ENCODE data around the gene NRSN1. TPM values are rescaled to one million over a fixed set of nuclear protein-coding genes. Genes with fewer than 3 reads are reported as not detected.

Gene NRSN1, protein sequence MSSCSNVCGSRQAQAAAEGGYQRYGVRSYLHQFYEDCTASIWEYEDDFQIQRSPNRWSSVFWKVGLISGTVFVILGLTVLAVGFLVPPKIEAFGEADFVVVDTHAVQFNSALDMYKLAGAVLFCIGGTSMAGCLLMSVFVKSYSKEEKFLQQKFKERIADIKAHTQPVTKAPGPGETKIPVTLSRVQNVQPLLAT
- total RNA-seq, result 0.39 TPM

DNA sequence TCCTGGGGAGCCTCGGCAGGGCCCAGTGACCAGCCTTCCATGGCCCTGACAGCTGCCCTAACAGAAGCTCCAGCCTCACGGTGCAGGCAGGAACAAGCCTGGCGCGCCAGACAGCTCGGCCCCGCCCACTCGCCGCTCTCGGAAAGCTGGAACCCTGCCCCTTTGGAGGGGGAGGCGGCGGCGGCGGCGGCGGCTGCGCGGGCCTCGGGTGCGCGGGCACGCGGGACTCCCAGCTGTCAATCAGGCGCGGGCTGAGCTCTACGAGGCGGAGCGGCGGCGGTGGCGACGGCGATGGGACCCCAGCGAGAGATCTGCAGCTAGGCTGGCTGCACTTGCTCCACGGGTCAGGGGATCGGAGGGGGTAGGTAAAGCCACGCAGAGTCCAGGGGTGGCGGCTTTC, at the start of gene NRSN1:
NRSN1 (plus strand) TSS at position 236 of the 400 bp plus-strand sequence. CDS start 8,113 bp downstream, outside the sequence.
- DNase-seq, result no peak

DNA sequence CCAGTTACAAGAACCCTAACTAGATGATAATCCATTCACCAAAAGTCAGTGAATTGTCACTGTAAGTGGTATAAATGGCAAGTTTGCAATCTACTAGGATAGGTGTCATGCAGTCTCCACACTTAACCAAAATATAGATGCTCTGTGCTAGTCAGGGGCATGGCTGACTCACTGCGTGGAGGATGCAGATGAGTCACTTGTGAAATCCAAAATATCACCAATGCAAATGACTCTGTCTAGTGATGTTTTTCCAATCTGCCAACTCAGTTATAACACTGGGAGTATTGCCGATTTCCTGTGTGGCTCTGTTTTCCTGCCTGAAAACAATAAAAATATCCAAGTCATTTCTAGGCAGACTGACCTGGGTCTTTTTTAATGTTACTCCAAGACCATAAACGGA, 47.8 kb upstream of the NRSN1 start:
- DNase-seq, result no peak

DNA sequence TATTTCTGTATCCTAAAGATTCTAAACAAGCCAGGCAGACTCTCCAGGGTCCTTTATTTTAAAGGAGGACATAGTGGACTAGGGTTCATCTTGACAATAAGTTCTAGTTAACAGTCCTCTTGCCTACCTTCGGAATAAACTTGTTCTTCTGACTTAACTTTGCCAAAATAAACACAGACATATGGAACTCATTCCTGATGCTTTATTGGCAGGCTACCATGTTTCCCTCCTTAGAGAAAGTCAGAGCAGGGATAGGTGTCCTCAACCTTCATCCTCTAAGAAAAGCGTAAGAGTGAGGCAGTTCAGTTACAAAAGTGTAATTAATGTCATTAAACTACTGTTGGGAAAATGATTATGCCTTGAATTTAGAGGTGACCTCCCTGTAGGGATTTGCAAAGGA, 46.9 kb upstream of the NRSN1 start:
- no peak for DNase-seq

DNA sequence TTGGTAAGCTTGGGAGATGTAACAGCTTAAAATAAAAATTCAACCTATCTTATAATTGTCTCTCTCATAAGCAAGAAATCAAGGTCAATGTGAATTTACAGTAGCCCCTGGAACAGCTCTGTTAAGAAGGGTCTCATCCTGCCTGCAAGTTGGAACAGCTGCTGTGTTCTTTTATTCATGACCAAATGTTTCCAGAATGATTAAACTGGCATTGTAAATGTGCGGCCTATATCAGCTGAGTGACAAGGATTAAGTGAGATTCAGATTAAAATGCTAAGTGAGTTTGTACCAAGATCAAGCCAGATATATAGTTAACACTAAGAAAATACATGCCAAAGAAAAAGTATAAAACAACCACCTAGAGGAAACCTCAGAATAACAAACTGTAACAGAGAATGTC, 45.3 kb upstream of the NRSN1 start:
- DNase-seq, result no peak

DNA sequence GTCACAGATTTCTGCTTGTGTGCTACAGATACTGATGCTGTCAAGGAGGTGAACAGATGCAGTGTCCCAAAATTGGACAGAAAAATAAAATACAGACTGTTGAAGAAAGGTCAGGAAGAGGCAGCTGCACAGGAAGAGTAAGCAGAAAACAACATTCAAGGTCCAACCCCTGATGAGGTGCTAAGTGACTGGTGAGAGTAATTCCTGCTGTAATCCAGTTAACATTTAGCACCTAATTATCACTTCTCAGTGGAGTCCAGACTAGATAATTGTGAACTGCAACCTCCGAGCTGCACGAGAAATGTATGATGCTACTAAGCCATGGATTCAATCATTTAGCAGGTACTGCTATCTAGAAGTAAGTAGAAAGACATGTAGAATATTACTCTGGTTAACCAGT, 36.3 kb upstream of the NRSN1 start:
- DNase-seq, result no peak

DNA sequence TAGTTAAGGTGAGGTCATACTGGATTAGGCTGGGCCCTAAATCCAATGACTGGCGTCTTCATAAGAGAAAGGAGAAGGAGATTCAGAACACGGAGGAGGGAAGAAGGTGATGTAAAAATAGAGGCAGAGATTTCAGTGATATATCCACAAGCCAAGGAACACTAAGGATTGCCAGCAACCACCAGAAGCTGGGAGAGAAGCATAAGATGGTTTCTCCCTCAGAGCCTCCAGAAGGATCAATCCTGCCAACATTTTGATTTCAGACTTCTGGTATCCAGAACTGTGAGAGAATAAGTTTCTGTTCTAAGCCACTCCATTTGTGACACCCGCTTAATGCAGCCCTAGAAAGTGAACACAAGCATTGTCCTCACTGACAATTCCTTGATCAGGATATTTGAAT, 33.6 kb upstream of the NRSN1 start:
- no peak for DNase-seq

DNA sequence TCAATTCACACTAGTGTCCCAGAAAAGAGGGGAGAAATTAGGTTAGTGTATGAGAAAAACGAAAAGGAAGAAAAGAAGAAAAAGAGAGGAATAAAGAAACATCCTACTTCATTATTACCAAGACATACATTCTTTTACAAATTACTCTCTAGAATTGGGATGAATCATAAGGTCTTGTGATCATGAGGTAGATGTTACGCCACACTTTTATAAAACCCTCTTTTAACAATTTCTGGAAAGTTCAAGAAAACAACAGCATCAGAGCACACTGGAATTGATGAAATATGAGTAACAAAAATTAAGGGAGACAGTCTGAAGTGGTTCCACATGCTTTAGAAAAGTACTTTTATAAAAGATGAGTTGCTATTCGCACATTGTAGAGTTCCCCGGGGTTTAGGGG, 32.6 kb upstream of the NRSN1 start:
- DNase-seq, result no peak

DNA sequence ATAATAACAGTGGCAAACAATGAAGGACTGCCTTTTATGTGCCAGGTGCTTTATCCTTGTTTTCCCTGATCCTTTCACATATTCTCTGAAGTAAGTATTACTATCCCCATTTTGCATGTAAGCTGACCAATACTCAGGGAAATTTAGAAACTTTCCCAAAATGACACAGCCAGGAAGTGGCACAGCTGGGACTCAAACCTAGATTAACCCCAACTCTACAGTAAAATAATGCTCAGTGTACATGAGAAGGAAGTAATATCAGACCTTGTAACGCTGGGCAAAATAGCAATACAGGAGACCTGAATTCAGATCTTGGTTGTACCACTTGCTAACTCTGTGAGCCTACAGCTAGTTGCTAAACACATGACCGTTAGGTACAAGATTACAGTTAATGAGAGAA, 26.8 kb upstream of the NRSN1 start:
- DNase-seq, result no peak

DNA sequence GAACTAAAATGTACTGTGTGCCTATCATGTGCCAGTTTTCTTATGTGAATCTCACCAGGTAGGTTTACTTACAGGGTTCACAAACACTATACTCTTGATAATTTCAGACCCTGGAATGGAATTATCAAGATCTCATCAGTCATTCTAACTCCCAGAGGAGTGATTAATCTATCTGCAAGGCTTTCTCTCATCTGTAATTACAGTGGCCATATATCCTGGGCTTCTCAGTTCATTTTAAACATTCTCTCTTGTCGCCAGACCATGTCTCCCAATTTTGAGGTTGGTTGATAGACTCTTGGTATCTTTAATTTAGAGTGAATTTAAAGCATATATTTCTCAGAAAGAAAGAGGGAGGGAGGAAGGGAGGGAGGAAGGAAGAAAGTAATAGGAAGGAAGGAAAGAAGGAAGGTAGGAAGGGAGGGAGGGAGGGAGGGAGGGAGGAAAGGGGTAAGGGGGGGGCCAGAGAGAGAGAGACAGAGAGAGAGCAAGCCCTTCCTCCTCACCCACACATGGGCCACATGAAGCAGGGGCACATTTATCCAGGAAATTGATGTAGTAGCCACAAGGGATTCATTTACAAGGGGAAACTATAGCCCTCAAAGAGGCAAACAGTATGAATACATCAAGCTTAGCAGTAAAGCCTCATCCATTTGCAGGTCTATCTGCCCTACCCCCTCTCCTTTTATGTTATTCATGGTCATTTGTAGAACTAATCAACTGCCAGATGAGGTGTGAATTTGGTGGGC, 25.8 kb upstream of the NRSN1 start:
- no peak for DNase-seq

DNA sequence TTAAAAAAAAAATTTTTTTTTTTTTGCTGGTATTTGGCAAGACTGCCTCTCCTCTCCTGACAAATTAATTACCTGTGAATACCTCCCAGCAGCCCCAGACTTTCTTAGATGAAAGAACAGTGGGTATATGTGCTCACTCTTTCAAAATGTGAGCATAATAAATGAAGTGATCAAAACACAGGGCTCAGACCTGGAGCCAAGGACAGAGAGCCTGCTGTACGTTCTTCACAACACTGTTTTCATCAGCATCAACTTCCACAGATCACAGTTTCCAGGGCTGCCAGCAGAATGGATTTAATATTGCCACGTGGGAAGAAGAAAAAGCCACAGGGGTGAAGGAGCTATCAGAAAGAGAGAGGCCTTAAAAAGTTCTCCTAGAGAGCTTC, 25.3 kb upstream of the NRSN1 start:
- DNase-seq, result no peak

DNA sequence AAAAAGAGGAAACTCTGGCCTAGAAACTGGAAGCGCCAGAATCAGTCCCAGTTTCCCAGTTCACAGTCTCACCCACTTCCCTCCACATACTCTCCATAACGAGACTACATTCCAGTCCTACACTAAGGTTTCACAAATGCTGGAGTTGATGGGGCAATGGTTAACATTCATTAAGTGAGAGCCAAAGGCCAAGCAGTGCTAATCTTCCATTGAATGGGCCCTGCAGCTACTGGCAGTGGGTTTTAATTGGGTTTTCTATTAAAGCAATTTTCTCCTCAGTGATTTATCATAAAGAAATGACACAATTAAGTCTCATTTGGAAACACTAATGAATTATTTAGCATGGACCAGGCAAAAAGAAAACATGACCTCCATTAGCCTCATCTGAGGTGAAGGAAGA, 20.8 kb upstream of the NRSN1 start:
- no peak for DNase-seq

DNA sequence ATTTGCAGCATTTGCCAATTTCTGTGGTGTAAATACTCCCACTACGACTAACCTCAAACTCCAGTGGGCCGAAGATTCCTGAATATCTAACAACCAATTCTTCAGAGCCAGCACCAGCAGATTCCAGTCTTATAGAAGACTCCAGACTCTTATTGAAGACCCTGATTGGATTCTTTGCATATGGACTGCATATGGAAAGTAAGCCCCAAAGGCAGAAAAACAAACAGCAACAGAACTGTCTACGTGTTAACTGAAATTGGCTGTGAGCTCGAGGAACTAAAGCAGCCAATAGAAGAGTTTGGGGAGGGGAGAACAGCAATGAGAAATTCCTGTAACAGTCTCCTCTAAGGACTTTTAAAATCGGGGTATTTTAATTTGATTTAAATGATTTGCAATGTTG, 19.7 kb upstream of the NRSN1 start:
- no peak for DNase-seq

DNA sequence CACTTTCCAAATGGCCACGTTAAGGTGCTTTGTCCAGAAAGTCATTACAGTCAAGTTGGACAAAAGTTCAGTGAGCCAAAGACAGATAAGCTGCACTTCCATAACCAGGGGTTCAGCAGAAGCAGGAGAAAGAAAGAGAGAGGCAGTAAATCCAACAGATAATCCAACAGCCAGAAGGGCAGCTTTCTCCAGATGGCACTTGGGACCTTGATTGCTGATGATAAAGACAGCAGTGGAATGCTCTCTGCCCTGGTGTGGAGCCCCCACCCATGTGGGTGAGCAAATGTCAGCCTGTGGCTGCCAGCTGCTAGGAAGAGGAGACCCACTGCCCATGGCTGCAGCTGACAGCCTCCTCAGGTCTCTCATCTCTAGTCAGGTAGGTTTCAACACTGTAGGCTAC, 18.7 kb upstream of the NRSN1 start:
- no peak for DNase-seq

DNA sequence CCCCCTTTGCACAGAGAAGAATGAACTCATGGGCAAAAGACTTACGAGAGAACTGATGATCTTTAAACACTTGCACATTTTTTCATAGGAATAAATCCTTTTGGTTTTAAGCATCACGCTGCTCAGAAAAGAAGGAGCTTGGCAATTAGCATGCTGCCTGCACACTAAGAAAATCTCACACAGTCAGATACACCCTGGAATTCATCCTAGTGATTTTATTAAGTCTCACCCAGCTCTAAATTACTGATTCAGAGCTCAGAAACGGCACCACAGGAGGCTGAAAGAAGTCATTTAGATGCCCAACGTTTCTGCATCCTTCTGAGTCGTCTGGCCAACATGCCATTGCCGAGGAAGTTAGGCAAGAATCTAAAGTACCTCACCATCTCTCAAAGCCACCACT, 18.0 kb upstream of the NRSN1 start:
- DNase-seq, result no peak

DNA sequence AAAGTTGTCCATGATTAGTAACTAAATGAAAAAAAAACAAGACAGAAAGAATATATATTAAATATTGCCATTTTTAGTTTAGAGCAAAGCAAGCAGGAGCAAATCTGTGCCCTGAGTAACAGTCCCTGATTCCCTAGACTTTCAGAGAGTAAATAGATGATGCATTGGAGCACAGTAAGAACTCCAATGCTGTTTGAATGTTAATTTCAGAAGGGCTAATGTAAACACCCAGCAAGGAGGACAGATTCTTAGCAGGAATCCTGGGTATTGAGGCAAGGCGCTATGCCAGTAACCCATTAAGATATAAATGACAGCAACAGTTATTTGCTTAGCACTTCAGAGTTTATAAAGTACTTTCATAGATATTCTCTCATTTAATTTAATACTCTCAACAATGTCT, 15.6 kb upstream of the NRSN1 start:
- DNase-seq, result no peak

DNA sequence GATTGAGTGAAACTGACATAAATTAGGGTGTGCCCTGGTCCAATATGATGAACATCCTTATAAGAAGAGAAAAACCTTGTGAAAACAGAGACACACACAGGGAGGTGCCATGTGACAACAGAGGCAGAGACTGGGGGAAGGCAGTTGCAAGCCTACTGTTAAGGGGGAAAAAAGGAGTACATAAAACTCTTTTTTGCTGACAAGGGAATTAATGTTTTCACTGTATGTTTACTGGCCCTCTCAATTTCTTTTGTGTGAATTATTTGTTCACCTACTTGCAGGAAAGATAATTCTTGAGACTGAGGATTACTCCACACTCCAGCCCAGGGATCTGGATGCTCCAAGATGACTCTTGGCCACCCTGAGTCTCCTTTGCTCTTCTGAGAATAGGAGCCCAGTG, 12.1 kb upstream of the NRSN1 start:
- DNase-seq, result no peak

DNA sequence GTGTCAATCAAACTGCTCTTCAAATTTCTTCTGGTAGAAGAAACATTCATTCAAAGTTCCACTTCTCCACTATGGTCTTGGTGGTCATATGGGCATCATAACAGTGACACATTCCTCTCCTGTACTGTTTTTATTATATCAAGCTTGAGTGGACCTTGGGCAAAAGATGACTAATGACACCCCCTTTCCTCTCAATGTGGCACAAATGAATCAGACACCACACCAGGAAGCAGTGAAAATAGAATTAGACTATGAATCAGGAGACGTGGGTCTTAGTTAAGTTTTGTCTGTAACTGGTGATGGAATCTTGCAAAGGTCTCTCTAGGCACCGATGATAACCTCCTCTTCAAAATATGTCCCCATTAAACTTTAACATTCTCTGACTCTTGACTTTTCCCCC, 9.0 kb upstream of the NRSN1 start:
- DNase-seq, result no peak

DNA sequence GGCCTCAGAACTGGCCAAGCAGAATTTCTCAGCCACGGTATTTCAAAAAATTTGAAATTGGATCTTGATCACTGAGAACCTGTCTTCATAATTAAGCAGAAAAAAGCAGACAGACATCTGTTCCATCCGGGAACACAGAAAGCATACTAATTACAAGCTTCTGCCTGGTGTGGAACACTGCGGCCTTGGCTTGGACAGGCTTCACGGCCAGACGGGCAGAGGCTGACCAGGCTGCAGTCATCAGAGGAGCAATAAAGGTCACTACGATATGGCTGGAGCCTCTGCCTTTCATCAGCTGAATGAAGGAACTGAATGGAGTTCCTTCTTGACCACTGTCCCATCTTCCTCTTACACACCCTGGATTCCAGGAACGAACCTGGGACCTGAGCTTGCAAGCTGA, 3.9 kb upstream of the NRSN1 start:
- no peak for DNase-seq

DNA sequence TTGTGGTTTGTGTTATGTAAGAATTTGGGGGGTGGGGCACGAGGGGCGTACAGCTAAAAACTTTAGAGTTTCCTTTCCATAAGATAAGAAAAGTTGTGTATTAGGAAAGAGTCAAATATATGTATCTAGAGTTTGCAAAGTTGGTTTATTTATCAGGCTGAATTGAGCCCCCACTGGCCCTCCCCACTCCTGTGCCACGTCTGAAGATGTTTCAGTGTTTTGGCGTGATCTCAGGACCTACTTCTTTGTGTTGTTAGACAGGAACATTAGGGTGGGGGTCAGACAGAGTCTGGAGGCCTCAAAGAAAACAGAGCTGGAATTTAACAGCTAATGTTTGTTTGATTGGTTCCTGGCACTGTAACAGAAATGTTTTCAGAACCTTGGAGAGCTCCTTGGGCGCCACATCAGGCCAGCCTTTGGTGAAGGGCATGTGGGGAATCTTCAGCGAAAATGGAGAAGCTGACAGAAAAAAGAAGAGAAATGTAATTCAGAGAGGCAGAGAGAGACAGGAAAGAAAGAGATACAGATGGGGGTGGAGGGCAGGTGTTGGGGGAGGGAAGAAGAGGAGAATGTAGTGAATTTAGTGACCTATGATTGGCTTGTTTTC, 674 bp downstream of the NRSN1 start:
- DNase-seq, result peak; percentile 43

DNA sequence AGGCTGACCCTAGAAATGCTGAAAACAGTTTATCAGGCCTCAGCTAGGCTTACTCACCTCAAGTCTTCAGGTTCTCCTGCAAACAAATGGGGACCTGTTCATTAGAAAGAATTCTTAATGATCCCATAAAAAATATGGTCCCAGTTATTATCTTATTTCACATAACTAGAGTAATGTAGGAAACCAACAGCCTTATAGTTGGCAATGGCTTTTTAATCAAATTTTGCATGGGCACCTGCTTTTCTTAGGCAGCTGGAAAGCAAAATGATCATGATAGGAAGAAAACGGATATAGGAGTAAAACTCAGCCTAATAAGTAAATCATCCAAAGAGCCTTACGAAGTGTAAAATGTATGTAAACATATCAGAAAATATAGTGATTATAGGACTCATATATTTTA, 1.3 kb downstream of the NRSN1 start:
- no peak for DNase-seq

DNA sequence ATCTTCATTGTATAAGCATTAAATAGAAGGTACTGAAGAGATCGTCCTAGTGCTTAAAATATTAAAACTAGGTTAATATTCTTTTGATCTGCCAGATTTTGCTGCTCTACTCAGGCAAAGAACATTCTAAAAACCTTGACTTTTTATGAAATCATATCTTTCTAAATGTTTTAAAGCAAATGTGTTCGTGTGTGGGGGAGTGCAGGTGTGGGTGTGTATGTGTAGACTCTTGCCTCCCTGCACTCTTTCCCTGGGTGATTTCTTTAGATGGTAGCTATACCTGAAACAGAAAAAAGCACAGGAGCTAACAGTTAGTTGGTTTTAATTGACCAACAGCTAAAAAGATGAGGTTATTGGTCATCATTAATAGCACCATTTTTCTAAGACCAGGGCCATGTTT, 5.7 kb downstream of the NRSN1 start:
- no peak for DNase-seq

DNA sequence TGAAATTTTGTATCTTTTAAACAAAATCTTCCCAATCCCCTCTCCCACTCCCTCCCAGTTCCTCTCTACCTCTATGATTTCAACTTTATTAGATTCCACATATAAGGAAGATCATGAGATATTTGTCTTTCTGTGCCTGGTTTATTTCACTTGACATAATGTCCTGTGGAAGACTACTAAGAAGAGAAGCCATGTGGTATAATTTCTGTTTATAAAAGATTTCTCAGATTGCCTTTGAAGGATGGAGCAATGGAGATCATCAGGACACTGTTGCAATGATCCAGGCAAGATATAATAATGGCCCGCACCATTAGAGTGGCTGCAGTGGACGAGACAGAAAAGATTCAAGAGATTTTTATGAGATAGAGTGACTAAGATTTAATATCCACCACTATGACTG, 13.1 kb downstream of the NRSN1 start:
- DNase-seq, result no peak

DNA sequence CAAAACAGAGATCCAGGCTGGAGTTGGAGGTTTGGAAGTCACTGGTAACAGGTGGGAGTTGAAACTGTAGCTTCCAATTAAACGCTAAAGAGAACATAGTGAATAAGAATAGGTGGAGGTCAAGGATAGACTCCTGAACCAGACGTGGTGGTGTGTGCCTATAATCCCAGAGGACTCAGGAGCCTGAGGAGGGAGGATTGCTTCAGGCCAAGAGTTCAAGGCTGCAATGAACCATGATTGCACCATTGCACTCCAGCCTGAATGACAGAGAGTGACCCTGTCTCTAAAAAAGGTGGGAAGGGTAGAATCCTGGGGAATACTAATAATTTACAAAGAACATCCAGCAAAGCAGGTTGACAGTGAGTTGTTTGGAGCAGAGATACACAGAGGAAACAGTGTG, 13.6 kb downstream of the NRSN1 start:
- no peak for DNase-seq

DNA sequence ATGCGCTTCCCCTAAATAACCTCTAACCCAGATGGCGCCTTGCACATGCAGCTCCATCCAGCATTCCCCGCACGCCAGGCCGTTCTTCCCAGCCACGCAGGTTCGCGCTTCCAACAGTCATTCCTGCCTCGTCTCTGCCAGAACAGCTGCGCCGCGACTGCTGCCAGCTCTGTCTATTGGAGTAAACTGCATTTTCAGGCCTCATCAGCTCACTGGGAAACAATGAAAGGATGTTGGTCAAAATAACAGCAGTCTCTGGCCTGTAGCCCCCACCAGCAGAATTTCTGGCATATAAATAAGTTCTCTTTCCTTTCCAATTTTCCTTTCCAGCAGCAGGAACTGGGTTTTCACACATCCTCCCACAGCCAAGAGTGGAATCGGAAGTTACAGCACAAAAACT, 14.6 kb downstream of the NRSN1 start:
- DNase-seq, result peak; percentile 40

All from skin of body (tissue), 2 donors.